Activated T-cell treated with anti-CD3 and anti-CD28 coated beads, Interleukin-2, amount 50 U/mL, for 48 hours (primary cell): Measurements from ENCODE around the gene MPPED2.

Experiments used
- DNase-seq, 2 experiments: peaks; one replicate each; pipeline ENCODE4 v3.0.0-alpha.2; 2020

Gene MPPED2

GRCh38 chr11:30522536-30523243, 63.5 kb downstream of the MPPED2 start:
- no peak for DNase-seq

- no peak for DNase-seq
Measured at GRCh38 chr11:30521297-30522071, 64.7 kb downstream of the MPPED2 start.

- DNase-seq: no peak
Measured at GRCh38 chr11:30513087-30513486, 73.1 kb downstream of the MPPED2 start.

- no peak for DNase-seq
Measured at GRCh38 chr11:30511408-30511807, 74.7 kb downstream of the MPPED2 start.

GRCh38 chr11:30510750-30511149, 75.4 kb downstream of the MPPED2 start:
- DNase-seq: no peak

- no peak for DNase-seq
Measured at GRCh38 chr11:30509364-30509763, 76.8 kb downstream of the MPPED2 start.

- no peak for DNase-seq
Measured at GRCh38 chr11:30508594-30508993, 77.6 kb downstream of the MPPED2 start.

GRCh38 chr11:30505603-30506002, 80.5 kb downstream of the MPPED2 start:
- no peak for DNase-seq

- DNase-seq: no peak
Measured at GRCh38 chr11:30504468-30504867, 81.7 kb downstream of the MPPED2 start.

- no peak for DNase-seq
Measured at GRCh38 chr11:30503156-30503555, 83.0 kb downstream of the MPPED2 start.

GRCh38 chr11:30502305-30502704, 83.8 kb downstream of the MPPED2 start:
- DNase-seq: no peak

GRCh38 chr11:30501744-30502143, 84.4 kb downstream of the MPPED2 start:
- no peak for DNase-seq

GRCh38 chr11:30499940-30500339, 86.2 kb downstream of the MPPED2 start:
- no peak for DNase-seq

- no peak for DNase-seq
Measured at GRCh38 chr11:30497600-30497999, 88.6 kb downstream of the MPPED2 start.

- no peak for DNase-seq
Measured at GRCh38 chr11:30496935-30497334, 89.2 kb downstream of the MPPED2 start.

- no peak for DNase-seq
Measured at GRCh38 chr11:30495437-30495836, 90.7 kb downstream of the MPPED2 start.

GRCh38 chr11:30489511-30489910, 96.6 kb downstream of the MPPED2 start:
- no peak for DNase-seq

GRCh38 chr11:30489076-30489475, 97.1 kb downstream of the MPPED2 start:
- DNase-seq: no peak

GRCh38 chr11:30488304-30488998, 97.7 kb downstream of the MPPED2 start:
- DNase-seq: no peak

GRCh38 chr11:30487200-30487898, 98.8 kb downstream of the MPPED2 start:
- DNase-seq: no peak

GRCh38 chr11:30485756-30486155, 100.4 kb downstream of the MPPED2 start:
- no peak for DNase-seq

GRCh38 chr11:30485222-30485621, 100.9 kb downstream of the MPPED2 start:
- no peak for DNase-seq

- no peak for DNase-seq
Measured at GRCh38 chr11:30483056-30483455, 103.1 kb downstream of the MPPED2 start.
